GM23338 (cell line): Measurements from ENCODE around the gene SLC12A3.

ENCODE experiments used
- CREB1 ChIP-seq: fragments of 250-450 bp; sonication (Bioruptor Pico); IDR thresholded peaks from 2 replicates; pipeline ENCODE4 v1.5.0; 2020; ENCODE audit warnings: low read depth, mild to moderate bottlenecking, moderate library complexity
- EZH2 ChIP-seq: fragments of 200-600 bp; sonication (generic); IDR thresholded peaks from one replicate; pipeline ENCODE4 v1.8.0; 2017; ENCODE audit warnings: antibody characterized with exemption, mild to moderate bottlenecking, low read depth; ENCODE audit not compliant: unreplicated experiment
- EZH2phosphoT487 ChIP-seq: fragments of 200-600 bp; sonication (generic); IDR thresholded peaks from one replicate; pipeline ENCODE4 v1.8.1; 2018; ENCODE audit warnings: antibody characterized with exemption; ENCODE audit not compliant: unreplicated experiment
- JUNB ChIP-seq: IDR thresholded peaks from one replicate; pipeline ENCODE4 v1.6.1; 2016; ENCODE audit warnings: antibody characterized with exemption; ENCODE audit not compliant: unreplicated experiment
- NANOG ChIP-seq: IDR thresholded peaks from 2 replicates; pipeline ENCODE4 v1.6.1; 2016; ENCODE audit warnings: antibody characterized with exemption, borderline replicate concordance
- POLR2AphosphoS5 ChIP-seq: IDR thresholded peaks from 2 replicates; pipeline ENCODE4 v1.6.1; 2016; ENCODE audit warnings: antibody characterized with exemption, low read depth
- STAT1 ChIP-seq: IDR thresholded peaks from one replicate; pipeline ENCODE4 v1.6.1; 2016; ENCODE audit warnings: antibody characterized with exemption; ENCODE audit not compliant: unreplicated experiment
- ZNF114 ChIP-seq: fragments of 250-450 bp; sonication (Bioruptor Pico); IDR thresholded peaks from 2 replicates; pipeline ENCODE4 v1.5.0; 2020; ENCODE audit warnings: mild to moderate bottlenecking, moderate library complexity
- TF ChIP-seq, protein P1 (sequence below), 2 experiments: fragments of 200-600 bp in 1 of 2; sonication (generic) in 1 of 2; conservative IDR thresholded peaks; 2 replicates each; pipeline versions ENCODE4 v1.5.1 to v1.6.1; 2016 to 2017; ENCODE audit warnings: antibody characterized with exemption in 2 of 2, low read depth in 2 of 2, mild to moderate bottlenecking in 2 of 2, moderate library complexity in 1 of 2
- TF ChIP-seq, protein P2 (sequence below): IDR thresholded peaks from one replicate; pipeline ENCODE4 v1.6.1; 2018; ENCODE audit warnings: antibody characterized with exemption; ENCODE audit not compliant: unreplicated experiment
- TF ChIP-seq, protein P3 (sequence below): IDR thresholded peaks from 2 replicates; pipeline ENCODE4 v1.6.1; 2016; ENCODE audit warnings: antibody characterized with exemption

DNA sequence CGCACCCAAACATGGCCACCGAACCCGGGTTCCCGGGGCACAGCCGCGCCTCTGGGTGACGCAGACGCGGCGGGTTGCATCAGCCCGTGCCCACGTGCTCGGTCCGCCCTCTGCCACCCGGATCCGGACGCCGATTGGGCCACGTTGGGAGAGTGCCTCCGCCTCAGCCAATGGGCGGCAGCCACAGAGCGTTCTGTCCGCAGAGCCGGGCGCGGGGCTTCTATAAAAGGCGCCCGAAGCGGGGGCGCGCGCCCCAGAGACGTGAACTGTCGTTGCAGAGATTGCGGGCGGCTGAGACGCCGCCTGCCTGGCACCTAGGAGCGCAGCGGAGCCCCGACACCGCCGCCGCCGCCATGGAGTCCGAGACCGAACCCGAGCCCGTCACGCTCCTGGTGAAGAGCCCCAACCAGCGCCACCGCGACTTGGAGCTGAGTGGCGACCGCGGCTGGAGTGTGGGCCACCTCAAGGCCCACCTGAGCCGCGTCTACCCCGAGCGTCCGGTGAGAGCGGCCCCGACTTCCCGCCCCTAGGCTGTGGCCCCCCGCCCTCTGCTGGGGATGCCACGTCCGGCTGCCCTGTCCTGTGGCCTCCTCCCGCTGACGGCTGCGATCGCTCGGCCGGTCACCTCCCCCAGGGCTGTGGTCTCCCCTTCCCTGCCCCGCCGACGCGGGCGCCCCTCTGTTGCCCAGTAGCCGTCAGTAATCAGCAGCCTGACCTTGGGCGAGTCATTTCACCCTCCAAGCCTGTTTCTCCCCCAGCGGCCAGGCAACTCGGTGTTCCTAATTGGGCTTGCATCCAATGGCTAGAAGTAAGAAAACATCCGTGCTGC, 67.1 kb downstream of the SLC12A3 start, which contains the start of gene HERPUD1:
- peak; percentile 88 for TF ChIP-seq CREB1 (CRISPR knock-in tag)
- TF ChIP-seq, protein P1, sequence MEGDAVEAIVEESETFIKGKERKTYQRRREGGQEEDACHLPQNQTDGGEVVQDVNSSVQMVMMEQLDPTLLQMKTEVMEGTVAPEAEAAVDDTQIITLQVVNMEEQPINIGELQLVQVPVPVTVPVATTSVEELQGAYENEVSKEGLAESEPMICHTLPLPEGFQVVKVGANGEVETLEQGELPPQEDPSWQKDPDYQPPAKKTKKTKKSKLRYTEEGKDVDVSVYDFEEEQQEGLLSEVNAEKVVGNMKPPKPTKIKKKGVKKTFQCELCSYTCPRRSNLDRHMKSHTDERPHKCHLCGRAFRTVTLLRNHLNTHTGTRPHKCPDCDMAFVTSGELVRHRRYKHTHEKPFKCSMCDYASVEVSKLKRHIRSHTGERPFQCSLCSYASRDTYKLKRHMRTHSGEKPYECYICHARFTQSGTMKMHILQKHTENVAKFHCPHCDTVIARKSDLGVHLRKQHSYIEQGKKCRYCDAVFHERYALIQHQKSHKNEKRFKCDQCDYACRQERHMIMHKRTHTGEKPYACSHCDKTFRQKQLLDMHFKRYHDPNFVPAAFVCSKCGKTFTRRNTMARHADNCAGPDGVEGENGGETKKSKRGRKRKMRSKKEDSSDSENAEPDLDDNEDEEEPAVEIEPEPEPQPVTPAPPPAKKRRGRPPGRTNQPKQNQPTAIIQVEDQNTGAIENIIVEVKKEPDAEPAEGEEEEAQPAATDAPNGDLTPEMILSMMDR (conservative IDR thresholded peaks at IDR 0.05; ENCODE audit: low read depth in 2 of 2): no peak
- TF ChIP-seq ZNF114 (CRISPR knock-in tag): no peak
- TF ChIP-seq POLR2AphosphoS5: peak; percentile 97
- no peak for TF ChIP-seq EZH2
- TF ChIP-seq, protein P2, sequence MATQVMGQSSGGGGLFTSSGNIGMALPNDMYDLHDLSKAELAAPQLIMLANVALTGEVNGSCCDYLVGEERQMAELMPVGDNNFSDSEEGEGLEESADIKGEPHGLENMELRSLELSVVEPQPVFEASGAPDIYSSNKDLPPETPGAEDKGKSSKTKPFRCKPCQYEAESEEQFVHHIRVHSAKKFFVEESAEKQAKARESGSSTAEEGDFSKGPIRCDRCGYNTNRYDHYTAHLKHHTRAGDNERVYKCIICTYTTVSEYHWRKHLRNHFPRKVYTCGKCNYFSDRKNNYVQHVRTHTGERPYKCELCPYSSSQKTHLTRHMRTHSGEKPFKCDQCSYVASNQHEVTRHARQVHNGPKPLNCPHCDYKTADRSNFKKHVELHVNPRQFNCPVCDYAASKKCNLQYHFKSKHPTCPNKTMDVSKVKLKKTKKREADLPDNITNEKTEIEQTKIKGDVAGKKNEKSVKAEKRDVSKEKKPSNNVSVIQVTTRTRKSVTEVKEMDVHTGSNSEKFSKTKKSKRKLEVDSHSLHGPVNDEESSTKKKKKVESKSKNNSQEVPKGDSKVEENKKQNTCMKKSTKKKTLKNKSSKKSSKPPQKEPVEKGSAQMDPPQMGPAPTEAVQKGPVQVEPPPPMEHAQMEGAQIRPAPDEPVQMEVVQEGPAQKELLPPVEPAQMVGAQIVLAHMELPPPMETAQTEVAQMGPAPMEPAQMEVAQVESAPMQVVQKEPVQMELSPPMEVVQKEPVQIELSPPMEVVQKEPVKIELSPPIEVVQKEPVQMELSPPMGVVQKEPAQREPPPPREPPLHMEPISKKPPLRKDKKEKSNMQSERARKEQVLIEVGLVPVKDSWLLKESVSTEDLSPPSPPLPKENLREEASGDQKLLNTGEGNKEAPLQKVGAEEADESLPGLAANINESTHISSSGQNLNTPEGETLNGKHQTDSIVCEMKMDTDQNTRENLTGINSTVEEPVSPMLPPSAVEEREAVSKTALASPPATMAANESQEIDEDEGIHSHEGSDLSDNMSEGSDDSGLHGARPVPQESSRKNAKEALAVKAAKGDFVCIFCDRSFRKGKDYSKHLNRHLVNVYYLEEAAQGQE: no peak
- TF ChIP-seq EZH2phosphoT487: no peak
- TF ChIP-seq JUNB: no peak
- no peak for TF ChIP-seq STAT1
- TF ChIP-seq NANOG: no peak
- TF ChIP-seq, protein P3, sequence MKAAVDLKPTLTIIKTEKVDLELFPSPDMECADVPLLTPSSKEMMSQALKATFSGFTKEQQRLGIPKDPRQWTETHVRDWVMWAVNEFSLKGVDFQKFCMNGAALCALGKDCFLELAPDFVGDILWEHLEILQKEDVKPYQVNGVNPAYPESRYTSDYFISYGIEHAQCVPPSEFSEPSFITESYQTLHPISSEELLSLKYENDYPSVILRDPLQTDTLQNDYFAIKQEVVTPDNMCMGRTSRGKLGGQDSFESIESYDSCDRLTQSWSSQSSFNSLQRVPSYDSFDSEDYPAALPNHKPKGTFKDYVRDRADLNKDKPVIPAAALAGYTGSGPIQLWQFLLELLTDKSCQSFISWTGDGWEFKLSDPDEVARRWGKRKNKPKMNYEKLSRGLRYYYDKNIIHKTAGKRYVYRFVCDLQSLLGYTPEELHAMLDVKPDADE: no peak
